ENCODE results near the gene CDSN.
A peak's percentile ranks its signal among the peaks of the same experiment; 100 is the strongest.

CDSN gene

GRCh38 chr6:31149827-31150447 lies 29.7 kb upstream of the CDSN start:
- no peak for DNase-seq
- intact Hi-C loops (cut with DNase I): no loop called here

DNA sequence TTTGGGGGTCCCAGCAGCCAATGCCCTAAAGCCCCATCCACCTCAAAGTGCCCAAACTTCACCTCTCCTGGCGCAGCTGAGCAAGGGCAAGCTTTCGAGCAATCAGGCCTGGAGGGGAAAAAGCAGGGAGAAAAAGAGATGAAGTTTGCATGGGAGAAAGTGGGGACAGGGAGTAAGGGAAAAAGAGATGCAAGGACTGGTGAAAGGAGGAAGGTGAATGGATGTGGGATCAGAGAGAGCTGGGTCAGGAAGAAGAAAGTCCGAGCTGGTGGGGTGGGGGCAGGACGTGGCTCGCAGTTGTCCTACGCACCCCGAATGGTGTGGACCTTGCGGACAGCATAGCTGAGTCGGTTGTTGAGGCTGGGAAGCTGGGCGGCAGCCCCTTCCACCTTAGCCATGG lies 25.1 kb upstream of the CDSN start:
- intact Hi-C loops (cut with DNase I): no loop called here
- DNase-seq: no peak

DNA sequence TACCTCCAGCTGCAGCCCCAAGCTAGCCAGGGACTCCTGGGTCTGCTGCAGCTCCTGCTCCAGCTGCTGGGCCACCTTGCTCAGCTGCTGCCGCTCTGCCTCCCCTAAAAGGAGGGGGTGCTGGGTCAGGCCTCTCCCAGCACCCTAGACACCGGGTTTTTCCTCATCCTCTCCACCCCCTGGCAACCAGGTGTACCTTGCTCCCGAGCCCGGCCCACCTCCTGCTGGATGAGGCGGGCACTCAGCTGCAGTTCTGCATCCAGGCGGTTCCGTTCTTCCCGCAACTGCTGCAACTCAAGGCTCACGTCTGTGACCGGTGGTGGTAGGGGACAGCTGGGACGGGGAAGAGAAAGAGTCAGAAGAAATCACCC lies 24.7 kb upstream of the CDSN start:
- intact Hi-C loops (cut with DNase I): no loop called here
- DNase-seq: no peak

GRCh38 chr6:31144296-31144969 lies 24.2 kb upstream of the CDSN start:
- DNase-seq: no peak
- intact Hi-C loops (cut with DNase I): no loop called here

DNA sequence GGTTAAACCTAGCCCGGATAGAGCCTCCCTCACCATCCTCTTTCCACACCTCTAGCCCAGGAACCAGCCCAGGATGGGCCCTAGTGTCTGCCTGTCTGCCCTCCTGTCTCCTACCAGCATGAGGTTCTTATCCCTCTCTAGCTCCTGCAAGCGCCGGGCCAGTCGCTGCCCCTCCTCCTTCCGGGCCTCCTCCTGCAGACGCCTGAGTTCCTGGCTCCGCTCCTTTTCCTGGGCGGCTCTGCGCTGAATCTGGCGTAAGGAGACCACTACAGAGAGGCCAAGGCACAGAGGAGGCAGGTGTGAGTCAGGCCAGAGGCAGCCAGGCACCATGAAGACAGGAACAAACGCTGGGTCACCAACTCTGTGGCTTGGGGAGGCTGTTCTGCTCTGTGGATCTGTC lies 22.9 kb upstream of the CDSN start:
- intact Hi-C loops (cut with DNase I): no loop called here
- DNase-seq: no peak

- intact Hi-C loops (cut with DNase I): no loop called here
- no peak for DNase-seq
Observed at GRCh38 chr6:31142361-31142761, 22.1 kb upstream of the CDSN start.

GRCh38 chr6:31140643-31141042 lies 20.4 kb upstream of the CDSN start:
- intact Hi-C loops (cut with DNase I): no loop called here
- no peak for DNase-seq

GRCh38 chr6:31139599-31139998 lies 19.4 kb upstream of the CDSN start:
- no peak for DNase-seq
- intact Hi-C loops (cut with DNase I): loop anchor here (5.0 kb wide), 2 partner anchors 53 to 228 kb away; no protein-coding TSS in a partner anchor

DNA sequence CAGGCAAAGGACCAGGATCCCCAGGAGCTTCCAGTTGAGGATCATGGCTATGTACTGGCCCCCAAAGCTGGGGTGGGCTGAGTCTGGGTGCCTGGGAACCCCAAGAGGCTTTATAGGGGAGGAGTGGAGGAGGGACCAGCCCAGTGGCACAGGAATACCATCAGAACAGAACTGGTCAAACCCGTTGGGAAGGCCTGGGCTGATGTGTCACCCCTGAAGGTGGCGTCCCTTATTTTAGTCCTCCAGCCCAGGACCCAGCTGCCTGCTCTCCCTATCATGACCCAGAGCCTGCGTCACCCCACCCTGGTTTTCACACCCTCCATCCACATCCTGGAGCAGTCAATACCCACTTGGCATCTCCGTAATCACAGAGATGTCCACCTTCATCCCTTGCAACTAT lies 18.7 kb upstream of the CDSN start, which contains the start of gene PSORS1C2:
PSORS1C2 (minus strand) TSS at position 85 of the 400 bp plus-strand sequence; CDS start at position 45, 40 bp downstream.
- no peak for DNase-seq
- intact Hi-C loops (cut with DNase I): loop anchor here (5.0 kb wide), 2 partner anchors 53 to 228 kb away; no protein-coding TSS in a partner anchor

DNA sequence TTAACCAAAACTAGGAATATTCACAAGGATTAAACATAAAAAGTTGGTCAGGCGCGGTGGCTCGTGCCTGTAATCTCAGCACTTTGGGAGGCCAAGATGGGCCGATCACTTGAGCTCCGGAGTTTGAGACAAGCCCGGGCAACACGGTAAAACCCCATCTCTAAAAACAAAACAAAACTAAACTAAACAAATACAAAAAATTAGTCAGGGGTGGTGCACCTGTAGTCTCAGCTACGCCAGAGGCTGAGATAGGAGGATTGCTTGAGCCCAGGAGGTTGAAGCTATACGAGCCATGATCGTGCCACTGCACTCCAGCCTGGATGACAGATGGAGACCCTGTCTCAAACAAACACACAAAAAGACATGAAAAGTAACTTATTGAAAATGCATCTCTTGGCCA lies 15.5 kb upstream of the CDSN start:
- intact Hi-C loops (cut with DNase I): loop anchor here (5.0 kb wide), 2 partner anchors 57 to 232 kb away; no protein-coding TSS in a partner anchor
- no peak for DNase-seq

DNA sequence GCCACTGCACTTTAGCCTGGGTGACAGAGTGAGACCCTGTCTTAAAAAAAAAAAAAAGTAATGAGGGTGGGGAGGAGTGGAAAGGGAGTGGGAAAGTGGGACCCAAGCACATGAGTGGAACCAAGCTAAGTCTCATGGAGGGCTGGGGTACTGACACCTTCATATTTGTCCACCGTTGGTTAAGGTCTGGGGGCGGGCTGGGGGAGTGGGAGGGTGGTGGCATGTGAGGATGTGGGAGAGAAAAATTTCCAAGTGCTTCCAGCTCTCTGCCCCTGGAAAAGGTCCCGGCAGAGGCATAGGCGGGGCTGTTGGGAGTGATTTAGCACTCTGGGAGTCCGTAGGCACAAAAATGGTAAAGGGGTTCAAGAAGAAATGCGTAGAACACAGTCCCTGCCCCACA lies 12.6 kb upstream of the CDSN start:
- intact Hi-C loops (cut with DNase I): no loop called here
- DNase-seq: no peak

DNA sequence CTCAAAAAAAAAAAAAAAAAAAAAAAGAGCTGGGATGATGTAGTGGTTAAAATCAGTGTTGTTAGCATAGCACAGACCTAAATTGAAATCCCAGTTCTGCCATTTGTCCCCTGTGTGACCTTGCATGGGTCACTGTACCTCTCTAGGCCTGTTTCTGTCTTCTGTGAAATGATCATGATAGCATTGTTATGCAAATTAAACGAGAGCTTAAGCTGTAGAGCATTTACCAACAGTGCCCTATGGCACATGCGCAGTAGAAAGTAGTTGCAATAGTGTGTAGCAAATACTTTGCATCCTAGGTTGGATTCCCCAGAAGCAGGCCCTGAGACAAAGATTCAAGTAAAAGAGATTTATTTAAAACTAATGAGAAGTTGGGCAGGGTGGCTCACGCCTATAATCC lies 11.3 kb upstream of the CDSN start:
- no peak for DNase-seq
- intact Hi-C loops (cut with DNase I): no loop called here

DNA sequence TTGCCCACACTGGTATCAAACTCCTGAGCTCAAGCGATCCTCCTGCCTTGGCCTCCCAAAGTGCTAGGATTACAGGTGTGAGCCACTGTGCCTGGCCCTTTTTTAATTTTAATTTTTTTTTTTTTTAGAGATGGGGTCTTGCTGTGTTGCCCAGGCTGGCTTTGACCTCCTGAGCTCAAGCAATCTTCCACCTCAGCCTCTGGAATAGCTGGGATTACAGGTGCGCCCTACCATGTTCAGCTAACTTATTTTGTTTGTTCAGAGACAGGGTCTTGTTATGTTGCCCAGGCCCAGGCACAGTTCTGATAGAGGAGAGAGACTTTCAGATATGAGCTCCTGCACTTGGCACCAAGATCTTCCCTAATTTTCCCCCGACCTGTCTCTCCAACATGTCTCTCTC lies 10.5 kb upstream of the CDSN start:
- intact Hi-C loops (cut with DNase I): no loop called here
- no peak for DNase-seq

- DNase-seq: peak in 2 of 42 donors; percentile 21 to 39
- intact Hi-C loops (cut with DNase I): no loop called here
Observed at GRCh38 chr6:31129130-31129529, 8.9 kb upstream of the CDSN start.

DNA sequence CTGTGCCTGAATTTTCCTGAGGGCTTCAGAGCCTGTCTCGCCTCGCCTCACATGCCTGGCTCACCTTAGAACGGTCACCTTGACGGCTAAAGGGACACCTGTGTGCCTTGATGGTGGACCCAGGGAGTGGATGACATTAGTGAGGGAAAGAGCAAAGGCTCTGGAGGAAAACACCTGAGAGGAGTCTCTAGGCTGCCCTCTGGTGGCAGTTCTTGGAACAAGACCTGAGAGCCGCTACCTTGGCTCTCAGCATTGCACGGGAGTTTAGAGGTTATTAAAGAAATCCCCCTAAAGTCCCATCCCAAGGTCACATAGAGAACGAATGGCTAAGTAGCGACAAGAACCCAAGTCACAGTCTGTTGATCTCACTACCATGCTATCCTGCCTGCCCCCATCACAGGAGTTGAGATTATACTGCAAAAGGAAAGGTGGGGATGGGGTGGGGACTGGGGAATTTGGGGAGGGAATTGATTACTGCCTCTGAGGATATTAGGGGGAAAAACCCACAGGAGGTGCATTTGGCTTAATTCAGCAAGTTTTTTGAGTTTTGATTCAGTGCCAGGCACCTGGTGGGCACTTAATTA lies 7.9 kb upstream of the CDSN start:
- intact Hi-C loops (cut with DNase I): no loop called here
- DNase-seq: peak in 41 of 42 donors; percentile 36 to 86 (median 68)

- no peak for DNase-seq
- intact Hi-C loops (cut with DNase I): no loop called here
Observed at GRCh38 chr6:31126396-31127175, 6.3 kb upstream of the CDSN start.

- intact Hi-C loops (cut with DNase I): no loop called here
- DNase-seq: no peak
Observed at GRCh38 chr6:31125586-31126363, 5.5 kb upstream of the CDSN start.

- intact Hi-C loops (cut with DNase I): no loop called here
- no peak for DNase-seq
Observed at GRCh38 chr6:31125162-31125561, 4.9 kb upstream of the CDSN start.
